ENCODE results near the gene GTPBP6. TPM values are rescaled to one million over a fixed set of nuclear protein-coding genes. Genes with fewer than 3 reads are reported as not detected.

The GTPBP6 gene
- total and polyA plus RNA-seq, 2 donors (not counting 3 experiments of a cell fraction or from before 2014, with no cell fraction given) = 39.1 to 63.5 TPM

DNA sequence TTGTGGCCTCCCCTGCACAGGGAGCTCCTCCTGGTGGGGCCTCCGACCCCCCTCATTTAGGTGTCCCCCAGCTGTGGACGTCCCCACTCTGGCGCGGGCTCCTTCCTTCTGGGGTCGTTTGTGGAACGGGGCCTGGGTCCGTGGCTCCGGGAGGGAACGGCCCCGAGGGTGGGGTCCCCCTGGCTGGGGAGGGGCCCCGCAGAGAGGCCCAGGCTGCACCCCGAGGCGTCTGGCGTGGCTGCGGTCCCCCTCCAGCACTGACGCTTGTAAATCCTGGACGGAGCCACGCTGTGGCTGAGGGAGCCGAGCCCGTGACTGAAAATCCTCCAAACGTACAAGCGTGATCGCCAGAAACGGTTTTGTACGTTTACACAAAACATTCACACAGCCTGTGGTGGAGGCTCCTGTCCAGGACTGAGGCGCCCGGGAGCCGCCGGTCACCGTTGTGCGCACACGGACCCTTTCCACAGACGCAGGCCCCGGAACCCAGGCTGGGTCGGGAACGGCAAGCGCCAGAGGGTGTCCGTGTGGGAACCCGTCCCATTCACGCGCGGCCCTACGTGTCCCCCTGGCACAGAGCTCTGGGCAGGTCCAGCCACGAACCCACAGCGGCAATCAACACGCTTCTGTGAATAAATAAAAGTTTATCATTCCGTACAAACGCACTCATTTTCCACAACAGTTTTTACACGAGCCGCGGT is 15.2 kb upstream of the GTPBP6 start:
- no peak for TF ChIP-seq JUN (IDR thresholded peaks at IDR 0.05; ENCODE audit: borderline replicate concordance, insufficient read depth, insufficient read length, low read depth)
- TF ChIP-seq, protein P1, sequence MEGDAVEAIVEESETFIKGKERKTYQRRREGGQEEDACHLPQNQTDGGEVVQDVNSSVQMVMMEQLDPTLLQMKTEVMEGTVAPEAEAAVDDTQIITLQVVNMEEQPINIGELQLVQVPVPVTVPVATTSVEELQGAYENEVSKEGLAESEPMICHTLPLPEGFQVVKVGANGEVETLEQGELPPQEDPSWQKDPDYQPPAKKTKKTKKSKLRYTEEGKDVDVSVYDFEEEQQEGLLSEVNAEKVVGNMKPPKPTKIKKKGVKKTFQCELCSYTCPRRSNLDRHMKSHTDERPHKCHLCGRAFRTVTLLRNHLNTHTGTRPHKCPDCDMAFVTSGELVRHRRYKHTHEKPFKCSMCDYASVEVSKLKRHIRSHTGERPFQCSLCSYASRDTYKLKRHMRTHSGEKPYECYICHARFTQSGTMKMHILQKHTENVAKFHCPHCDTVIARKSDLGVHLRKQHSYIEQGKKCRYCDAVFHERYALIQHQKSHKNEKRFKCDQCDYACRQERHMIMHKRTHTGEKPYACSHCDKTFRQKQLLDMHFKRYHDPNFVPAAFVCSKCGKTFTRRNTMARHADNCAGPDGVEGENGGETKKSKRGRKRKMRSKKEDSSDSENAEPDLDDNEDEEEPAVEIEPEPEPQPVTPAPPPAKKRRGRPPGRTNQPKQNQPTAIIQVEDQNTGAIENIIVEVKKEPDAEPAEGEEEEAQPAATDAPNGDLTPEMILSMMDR (IDR thresholded peaks at IDR 0.05; ENCODE audit: extremely low read depth in 1 of 2, insufficient read depth in 1 of 2, low read depth in 1 of 2, low read length in 2 of 2) = no peak
- no peak for TF ChIP-seq FOS (IDR thresholded peaks at IDR 0.05; ENCODE audit: borderline replicate concordance, insufficient read depth, low read length)
- TF ChIP-seq MYC (IDR thresholded peaks at IDR 0.05; ENCODE audit: low read depth, low read length) = no peak
- TF ChIP-seq POLR2AphosphoS5 (IDR thresholded peaks at IDR 0.05; ENCODE audit: insufficient read depth, low read depth, low read length) = no peak
- TF ChIP-seq EZH2 (IDR thresholded peaks at IDR 0.05; ENCODE audit: borderline replicate concordance, low read depth, low read length, severe bottlenecking) = no peak
- TF ChIP-seq, protein P2, sequence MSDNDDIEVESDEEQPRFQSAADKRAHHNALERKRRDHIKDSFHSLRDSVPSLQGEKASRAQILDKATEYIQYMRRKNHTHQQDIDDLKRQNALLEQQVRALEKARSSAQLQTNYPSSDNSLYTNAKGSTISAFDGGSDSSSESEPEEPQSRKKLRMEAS (IDR thresholded peaks at IDR 0.05; ENCODE audit: insufficient read depth, insufficient read length) = no peak
- TF ChIP-seq GATA2 (IDR thresholded peaks at IDR 0.05; ENCODE audit: insufficient read depth, insufficient read length, low read depth, low read length) = no peak
- no peak for TF ChIP-seq POLR2A (IDR thresholded peaks at IDR 0.05; ENCODE audit: low read depth, low read length)
- Histone ChIP-seq H3K36me3 (ENCODE audit: control insufficient read depth in 2 of 2, extremely low read depth in 1 of 2, insufficient read depth in 2 of 2, low read length in 2 of 2) (peaks cover 0 to 3% of the 10 kb centered on the region in 2 experiments), H3K4me3 (replicated peaks in 1 of 3; ENCODE audit: insufficient read depth in 1 of 3, low read depth in 1 of 3, low read length in 3 of 3) (no peak overlapping the region), H3K9me3 (replicated peaks; ENCODE audit: control insufficient read depth, insufficient read depth, low read length) (no peaks in the 10 kb centered on the region), H3K79me2 (ENCODE audit: control insufficient read depth, insufficient read depth, low read length) (no peaks in the 10 kb centered on the region), H3K9ac (replicated peaks; ENCODE audit: extremely low read depth, insufficient read depth, low read length) (no peak overlapping the region), H4K20me1 (replicated peaks; ENCODE audit: control insufficient read depth, extremely low read depth, insufficient read depth, low read length) (no peaks in the 10 kb centered on the region), H3K27me3 (ENCODE audit: control insufficient read depth in 2 of 2, insufficient read depth in 2 of 2, low read length in 2 of 2) (peaks cover 0 to 3% of the 10 kb centered on the region in 2 experiments), H3K9me1 (replicated peaks; ENCODE audit: control insufficient read depth, extremely low read depth, insufficient read depth, low read length) (no peaks in the 10 kb centered on the region), H3K4me1 (ENCODE audit: control insufficient read depth, extremely low read depth, insufficient read depth, low read length) (no peaks in the 10 kb centered on the region), H3K27ac (ENCODE audit: insufficient read depth, low read depth, low read length) (no peak overlapping the region), H3K4me2 (ENCODE audit: insufficient read depth, low read length) (no peak overlapping the region), H2AFZ (ENCODE audit: low read depth, low read length) (no peak overlapping the region)
- intact Hi-C loops (cut with micrococcal nuclease) (no loop called here), dilution Hi-C loops (cut with MboI; ENCODE audit: extremely low pct_ligation_motif_present, low sequenced_read_pairs) (no loop called here)
- CTCF ChIA-PET = no interaction called here
- POLR2A ChIA-PET = no interaction called here
- DNase-seq (ENCODE audit: low read depth, low spot score) (no peak), FAIRE-seq (no peak)
- BruUV-seq (replicated peaks) = no TSS peak
